GM23338 (cell line): ENCODE measurements around the gene DGKB. TPM values are rescaled to one million over a fixed set of nuclear protein-coding genes. Genes with fewer than 3 reads are reported as not detected.

Experiments used
- ATAC-seq: fragments of 200-7000 bp; cut with Tn5 transposase; 3 replicates; pipeline ENCODE4 v1.9.1; 2020
- DNase-seq: peaks from one replicate; pipeline ENCODE4 v3.0.0-alpha.2; 2015; ENCODE audit warnings: low spot score
- H2AFZ ChIP-seq: fragments of 200-600 bp; sonication (generic); 2 replicates; pipeline ENCODE4 v1.8.0; 2016; ENCODE audit warnings: antibody characterized with exemption, mild to moderate bottlenecking, moderate library complexity
- H3F3A ChIP-seq: fragments of 200-600 bp; sonication (generic); replicated peaks from 2 replicates; pipeline ENCODE4 v1.8.0; 2017; ENCODE audit warnings: antibody characterized with exemption, mixed run types, low read depth
- H3K27ac ChIP-seq: fragments of 200-600 bp; sonication (generic); 2 replicates; pipeline ENCODE4 v1.6.1; 2016; ENCODE audit warnings: low read depth
- H3K27me3 ChIP-seq: fragments of 200-600 bp; sonication (generic); 2 replicates; pipeline ENCODE4 v1.8.0; 2016; ENCODE audit warnings: mild to moderate bottlenecking, mixed run types, moderate library complexity; ENCODE audit not compliant: insufficient read depth
- H3K36me3 ChIP-seq: fragments of 200-600 bp; sonication (generic); 2 replicates; pipeline ENCODE4 v1.8.0; 2016; ENCODE audit warnings: mild to moderate bottlenecking; ENCODE audit not compliant: insufficient read depth
- H3K4me1 ChIP-seq: fragments of 200-600 bp; sonication (generic); 2 replicates; pipeline ENCODE4 v1.8.0; 2016; ENCODE audit warnings: mild to moderate bottlenecking, moderate library complexity; ENCODE audit not compliant: insufficient read depth
- H3K4me2 ChIP-seq: fragments of 200-600 bp; sonication (generic); 2 replicates; pipeline ENCODE4 v1.7.1; 2017; ENCODE audit warnings: mixed run types
- H3K4me3 ChIP-seq: fragments of 200-600 bp; sonication (generic); 2 replicates; pipeline ENCODE4 v1.6.1; 2016; ENCODE audit warnings: mixed run types
- H3K79me2 ChIP-seq: fragments of 200-600 bp; sonication (generic); replicated peaks from 2 replicates; pipeline ENCODE4 v1.8.0; 2017; ENCODE audit warnings: mild to moderate bottlenecking; ENCODE audit not compliant: insufficient read depth
- H3K9me2 ChIP-seq: fragments of 200-600 bp; sonication (generic); 2 replicates; pipeline ENCODE4 v1.8.0; 2017; ENCODE audit not compliant: insufficient read depth
- H4K20me1 ChIP-seq: fragments of 200-600 bp; sonication (generic); replicated peaks from 2 replicates; pipeline ENCODE4 v1.8.0; 2017; ENCODE audit warnings: mild to moderate bottlenecking; ENCODE audit not compliant: insufficient read depth
- H3K27ac Mint-ChIP-seq: 2 replicates; pipeline ENCODE4 v1.8.0; 2020; ENCODE audit warnings: inconsistent platforms, mild to moderate bottlenecking, moderate library complexity, mixed read lengths
- H3K27me3 Mint-ChIP-seq: 3 replicates; pipeline ENCODE4 v1.8.0; 2022; ENCODE audit warnings: low read depth, mild to moderate bottlenecking, moderate library complexity, mixed read lengths, inconsistent platforms; ENCODE audit not compliant: insufficient read depth, poor library complexity
- H3K36me3 Mint-ChIP-seq: 3 replicates; pipeline ENCODE4 v1.8.0; 2021; ENCODE audit warnings: low read depth, mild to moderate bottlenecking, inconsistent platforms, moderate library complexity, mixed read lengths
- H3K4me1 Mint-ChIP-seq: 3 replicates; pipeline ENCODE4 v1.8.0; 2020; ENCODE audit warnings: mild to moderate bottlenecking, inconsistent platforms, mixed read lengths
- H3K4me3 Mint-ChIP-seq: 3 replicates; pipeline ENCODE4 v1.8.0; 2021; ENCODE audit warnings: moderate library complexity, mild to moderate bottlenecking, inconsistent platforms, mixed read lengths
- H3K9me3 Mint-ChIP-seq: 3 replicates; pipeline ENCODE4 v1.8.0; 2020; ENCODE audit warnings: moderate library complexity, mild to moderate bottlenecking, inconsistent platforms, mixed read lengths
- CREB1 ChIP-seq: fragments of 250-450 bp; sonication (Bioruptor Pico); IDR thresholded peaks from 2 replicates; pipeline ENCODE4 v1.5.0; 2020; ENCODE audit warnings: low read depth, mild to moderate bottlenecking, moderate library complexity
- ETS1 ChIP-seq: IDR thresholded peaks from 2 replicates; pipeline ENCODE4 v1.6.1; 2016; ENCODE audit warnings: antibody characterized with exemption
- EZH2 ChIP-seq: fragments of 200-600 bp; sonication (generic); IDR thresholded peaks from one replicate; pipeline ENCODE4 v1.8.0; 2017; ENCODE audit warnings: antibody characterized with exemption, mild to moderate bottlenecking, low read depth; ENCODE audit not compliant: unreplicated experiment
- EZH2phosphoT487 ChIP-seq: fragments of 200-600 bp; sonication (generic); IDR thresholded peaks from one replicate; pipeline ENCODE4 v1.8.1; 2018; ENCODE audit warnings: antibody characterized with exemption; ENCODE audit not compliant: unreplicated experiment
- POLR2AphosphoS5 ChIP-seq: IDR thresholded peaks from 2 replicates; pipeline ENCODE4 v1.6.1; 2016; ENCODE audit warnings: antibody characterized with exemption, low read depth
- REST ChIP-seq: IDR thresholded peaks from one replicate; pipeline ENCODE4 v1.6.1; 2018; ENCODE audit warnings: antibody characterized with exemption; ENCODE audit not compliant: unreplicated experiment
- ZNF331 ChIP-seq: fragments of 250-450 bp; sonication (Bioruptor Pico); IDR thresholded peaks from 2 replicates; pipeline ENCODE4 v1.5.0; 2020; ENCODE audit warnings: low read depth, mild to moderate bottlenecking, moderate library complexity
- polyA plus RNA-seq: library from polyadenylated mRNA; unstranded; fragments of >200 nt; fragmentation: Nextera tagmentation; extraction: Ambion mirVana; gene quantifications from 2 replicates; pipeline ENCODE4 v1.2.1, GENCODE V29; 2016
- total RNA-seq: library from RNA; depleted of rRNA; stranded (reverse); fragments of >200 nt; shearing (Covaris generic); gene quantifications from 2 replicates; pipeline ENCODE4 v1.2.3, GENCODE V29; 2014
- TF ChIP-seq, protein P1 (sequence below): fragments of 250-450 bp; sonication (Bioruptor Pico); IDR thresholded peaks from 2 replicates; pipeline ENCODE4 v1.5.0; 2020; ENCODE audit warnings: mild to moderate bottlenecking, moderate library complexity
- TF ChIP-seq, protein P2 (sequence below), 2 experiments: fragments of 200-600 bp in 1 of 2; sonication (generic) in 1 of 2; conservative IDR thresholded peaks; 2 replicates each; pipeline versions ENCODE4 v1.5.1 to v1.6.1; 2016 to 2017; ENCODE audit warnings: antibody characterized with exemption in 2 of 2, low read depth in 2 of 2, mild to moderate bottlenecking in 2 of 2, moderate library complexity in 1 of 2

The DGKB gene
- total and polyA plus RNA-seq, 2 experiments from 2014 or later: 4.8 to 11.5 TPM

GRCh38 chr7:14818871-14819270, 83.7 kb downstream of the DGKB start:
- H3K4me2 ChIP-seq: no peak overlapping the region
- H3K4me3 ChIP-seq: no peak overlapping the region
- Mint-ChIP-seq H3K36me3 (no peaks in the 10 kb centered on the region), H3K4me3 (no peak overlapping the region), H3K4me1 (peaks cover 3% of the 10 kb centered on the region; the same call in 1 of the 3 replicates), H3K27me3 (no peaks in the 10 kb centered on the region), H3K27ac (no peak overlapping the region), H3K9me3 (no peaks in the 10 kb centered on the region)
- no peaks in the 10 kb centered on the region for H3F3A ChIP-seq
- no peak for ATAC-seq
- H3K27ac ChIP-seq: no peak overlapping the region
- no peak for DNase-seq
- H4K20me1 ChIP-seq: no peaks in the 10 kb centered on the region
- TF ChIP-seq, protein P1, sequence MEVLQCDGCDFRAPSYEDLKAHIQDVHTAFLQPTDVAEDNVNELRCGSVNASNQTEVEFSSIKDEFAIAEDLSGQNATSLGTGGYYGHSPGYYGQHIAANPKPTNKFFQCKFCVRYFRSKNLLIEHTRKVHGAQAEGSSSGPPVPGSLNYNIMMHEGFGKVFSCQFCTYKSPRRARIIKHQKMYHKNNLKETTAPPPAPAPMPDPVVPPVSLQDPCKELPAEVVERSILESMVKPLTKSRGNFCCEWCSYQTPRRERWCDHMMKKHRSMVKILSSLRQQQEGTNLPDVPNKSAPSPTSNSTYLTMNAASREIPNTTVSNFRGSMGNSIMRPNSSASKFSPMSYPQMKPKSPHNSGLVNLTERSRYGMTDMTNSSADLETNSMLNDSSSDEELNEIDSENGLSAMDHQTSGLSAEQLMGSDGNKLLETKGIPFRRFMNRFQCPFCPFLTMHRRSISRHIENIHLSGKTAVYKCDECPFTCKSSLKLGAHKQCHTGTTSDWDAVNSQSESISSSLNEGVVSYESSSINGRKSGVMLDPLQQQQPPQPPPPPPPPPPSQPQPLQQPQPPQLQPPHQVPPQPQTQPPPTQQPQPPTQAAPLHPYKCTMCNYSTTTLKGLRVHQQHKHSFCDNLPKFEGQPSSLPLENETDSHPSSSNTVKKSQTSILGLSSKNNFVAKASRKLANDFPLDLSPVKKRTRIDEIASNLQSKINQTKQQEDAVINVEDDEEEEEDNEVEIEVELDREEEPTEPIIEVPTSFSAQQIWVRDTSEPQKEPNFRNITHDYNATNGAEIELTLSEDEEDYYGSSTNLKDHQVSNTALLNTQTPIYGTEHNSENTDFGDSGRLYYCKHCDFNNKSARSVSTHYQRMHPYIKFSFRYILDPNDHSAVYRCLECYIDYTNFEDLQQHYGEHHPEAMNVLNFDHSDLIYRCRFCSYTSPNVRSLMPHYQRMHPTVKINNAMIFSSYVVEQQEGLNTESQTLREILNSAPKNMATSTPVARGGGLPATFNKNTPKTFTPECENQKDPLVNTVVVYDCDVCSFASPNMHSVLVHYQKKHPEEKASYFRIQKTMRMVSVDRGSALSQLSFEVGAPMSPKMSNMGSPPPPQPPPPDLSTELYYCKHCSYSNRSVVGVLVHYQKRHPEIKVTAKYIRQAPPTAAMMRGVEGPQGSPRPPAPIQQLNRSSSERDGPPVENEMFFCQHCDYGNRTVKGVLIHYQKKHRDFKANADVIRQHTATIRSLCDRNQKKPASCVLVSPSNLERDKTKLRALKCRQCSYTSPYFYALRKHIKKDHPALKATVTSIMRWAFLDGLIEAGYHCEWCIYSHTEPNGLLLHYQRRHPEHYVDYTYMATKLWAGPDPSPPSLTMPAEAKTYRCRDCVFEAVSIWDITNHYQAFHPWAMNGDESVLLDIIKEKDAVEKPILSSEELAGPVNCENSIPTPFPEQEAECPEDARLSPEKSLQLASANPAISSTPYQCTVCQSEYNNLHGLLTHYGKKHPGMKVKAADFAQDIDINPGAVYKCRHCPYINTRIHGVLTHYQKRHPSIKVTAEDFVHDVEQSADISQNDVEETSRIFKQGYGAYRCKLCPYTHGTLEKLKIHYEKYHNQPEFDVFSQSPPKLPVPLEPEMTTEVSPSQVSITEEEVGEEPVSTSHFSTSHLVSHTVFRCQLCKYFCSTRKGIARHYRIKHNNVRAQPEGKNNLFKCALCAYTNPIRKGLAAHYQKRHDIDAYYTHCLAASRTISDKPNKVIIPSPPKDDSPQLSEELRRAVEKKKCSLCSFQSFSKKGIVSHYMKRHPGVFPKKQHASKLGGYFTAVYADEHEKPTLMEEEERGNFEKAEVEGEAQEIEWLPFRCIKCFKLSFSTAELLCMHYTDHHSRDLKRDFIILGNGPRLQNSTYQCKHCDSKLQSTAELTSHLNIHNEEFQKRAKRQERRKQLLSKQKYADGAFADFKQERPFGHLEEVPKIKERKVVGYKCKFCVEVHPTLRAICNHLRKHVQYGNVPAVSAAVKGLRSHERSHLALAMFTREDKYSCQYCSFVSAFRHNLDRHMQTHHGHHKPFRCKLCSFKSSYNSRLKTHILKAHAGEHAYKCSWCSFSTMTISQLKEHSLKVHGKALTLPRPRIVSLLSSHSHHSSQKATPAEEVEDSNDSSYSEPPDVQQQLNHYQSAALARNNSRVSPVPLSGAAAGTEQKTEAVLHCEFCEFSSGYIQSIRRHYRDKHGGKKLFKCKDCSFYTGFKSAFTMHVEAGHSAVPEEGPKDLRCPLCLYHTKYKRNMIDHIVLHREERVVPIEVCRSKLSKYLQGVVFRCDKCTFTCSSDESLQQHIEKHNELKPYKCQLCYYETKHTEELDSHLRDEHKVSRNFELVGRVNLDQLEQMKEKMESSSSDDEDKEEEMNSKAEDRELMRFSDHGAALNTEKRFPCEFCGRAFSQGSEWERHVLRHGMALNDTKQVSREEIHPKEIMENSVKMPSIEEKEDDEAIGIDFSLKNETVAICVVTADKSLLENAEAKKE (CRISPR knock-in tag): no peak
- TF ChIP-seq ZNF331 (CRISPR knock-in tag) (no peak), CREB1 (CRISPR knock-in tag) (no peak), EZH2 (no peak), POLR2AphosphoS5 (no peak), ETS1 (no peak), EZH2phosphoT487 (no peak), REST (no peak)
- TF ChIP-seq, protein P2, sequence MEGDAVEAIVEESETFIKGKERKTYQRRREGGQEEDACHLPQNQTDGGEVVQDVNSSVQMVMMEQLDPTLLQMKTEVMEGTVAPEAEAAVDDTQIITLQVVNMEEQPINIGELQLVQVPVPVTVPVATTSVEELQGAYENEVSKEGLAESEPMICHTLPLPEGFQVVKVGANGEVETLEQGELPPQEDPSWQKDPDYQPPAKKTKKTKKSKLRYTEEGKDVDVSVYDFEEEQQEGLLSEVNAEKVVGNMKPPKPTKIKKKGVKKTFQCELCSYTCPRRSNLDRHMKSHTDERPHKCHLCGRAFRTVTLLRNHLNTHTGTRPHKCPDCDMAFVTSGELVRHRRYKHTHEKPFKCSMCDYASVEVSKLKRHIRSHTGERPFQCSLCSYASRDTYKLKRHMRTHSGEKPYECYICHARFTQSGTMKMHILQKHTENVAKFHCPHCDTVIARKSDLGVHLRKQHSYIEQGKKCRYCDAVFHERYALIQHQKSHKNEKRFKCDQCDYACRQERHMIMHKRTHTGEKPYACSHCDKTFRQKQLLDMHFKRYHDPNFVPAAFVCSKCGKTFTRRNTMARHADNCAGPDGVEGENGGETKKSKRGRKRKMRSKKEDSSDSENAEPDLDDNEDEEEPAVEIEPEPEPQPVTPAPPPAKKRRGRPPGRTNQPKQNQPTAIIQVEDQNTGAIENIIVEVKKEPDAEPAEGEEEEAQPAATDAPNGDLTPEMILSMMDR (conservative IDR thresholded peaks at IDR 0.05; ENCODE audit: low read depth in 2 of 2): no peak
- H3K36me3 ChIP-seq: no peaks in the 10 kb centered on the region
- H2AFZ ChIP-seq: no peak overlapping the region
- no peaks in the 10 kb centered on the region for H3K9me2 ChIP-seq
- H3K79me2 ChIP-seq: no peaks in the 10 kb centered on the region
- H3K27me3 ChIP-seq: no peaks in the 10 kb centered on the region
- no peaks in the 10 kb centered on the region for H3K4me1 ChIP-seq
